Loucy (cell line): Measurements from ENCODE around the gene SH3RF3.

Source experiments
- CTCF ChIP-seq: fragments of 200-600 bp; sonication (generic); conservative IDR thresholded peaks from 2 replicates; pipeline ENCODE4 v1.5.1; 2014; ENCODE audit warnings: mild to moderate bottlenecking, antibody characterized with exemption, low read length
- EZH2phosphoT487 ChIP-seq: fragments of 200-600 bp; IDR thresholded peaks from 2 replicates; pipeline ENCODE4 v1.6.1; 2018; ENCODE audit warnings: antibody characterized with exemption, mild to moderate bottlenecking, moderate library complexity, borderline replicate concordance

GRCh38 chr2:109120166-109120565, 8.8 kb upstream of the SH3RF3 start:
- TF ChIP-seq EZH2phosphoT487, result no peak
- TF ChIP-seq CTCF, result no peak
